GM18520 (cell line): ENCODE data around the gene ANKS1A.

Experiments used
- ATAC-seq: cut with Tn5 transposase; IDR thresholded peaks from one replicate; pipeline ENCODE4 v1.9.1; 2021; ENCODE audit not compliant: unreplicated experiment

Gene ANKS1A

GRCh38 chr6:35036059-35036827, 147.2 kb downstream of the ANKS1A start:
- no peak for ATAC-seq

- ATAC-seq: no peak
Observed at GRCh38 chr6:35036828-35037663, 148.0 kb downstream of the ANKS1A start.

DNA sequence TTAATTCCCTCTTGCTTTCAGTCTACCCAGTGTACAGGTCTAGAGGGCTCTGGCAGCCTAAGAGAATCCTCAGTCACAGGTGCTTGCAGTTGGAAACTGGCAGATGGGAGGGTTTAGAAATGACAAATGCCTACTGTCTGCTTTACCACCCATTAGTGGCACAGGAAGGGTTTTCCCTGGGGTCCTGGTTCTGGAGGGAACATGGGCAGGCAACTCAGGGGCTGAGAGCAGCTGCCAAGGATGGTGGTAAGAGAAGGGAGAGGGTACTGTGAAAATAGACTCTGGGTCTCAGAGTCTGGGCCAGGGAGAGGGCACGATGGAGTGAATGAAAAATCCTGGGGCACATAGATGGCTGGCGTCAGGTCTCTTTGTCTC, 148.6 kb downstream of the ANKS1A start:
- ATAC-seq: no peak

DNA sequence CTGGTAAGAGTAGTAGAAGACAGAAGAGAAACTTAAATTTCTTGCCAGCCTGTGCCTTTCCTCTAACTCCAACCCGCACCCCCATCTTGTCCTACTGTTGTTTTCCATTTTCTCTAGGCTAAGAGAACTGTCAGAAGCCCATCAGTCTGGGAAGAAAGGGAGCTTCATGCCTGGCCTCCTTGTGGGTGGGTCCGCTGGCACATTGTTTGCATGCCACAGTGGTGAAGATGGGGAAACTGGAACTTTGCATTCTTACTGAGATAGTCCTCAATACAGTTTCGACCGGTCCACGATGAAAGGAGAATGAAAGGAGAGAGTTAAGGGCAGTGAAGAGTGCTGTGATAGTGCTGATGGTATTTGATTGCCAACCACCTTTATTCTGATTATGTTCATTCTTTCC, 149.0 kb downstream of the ANKS1A start:
- ATAC-seq: no peak

DNA sequence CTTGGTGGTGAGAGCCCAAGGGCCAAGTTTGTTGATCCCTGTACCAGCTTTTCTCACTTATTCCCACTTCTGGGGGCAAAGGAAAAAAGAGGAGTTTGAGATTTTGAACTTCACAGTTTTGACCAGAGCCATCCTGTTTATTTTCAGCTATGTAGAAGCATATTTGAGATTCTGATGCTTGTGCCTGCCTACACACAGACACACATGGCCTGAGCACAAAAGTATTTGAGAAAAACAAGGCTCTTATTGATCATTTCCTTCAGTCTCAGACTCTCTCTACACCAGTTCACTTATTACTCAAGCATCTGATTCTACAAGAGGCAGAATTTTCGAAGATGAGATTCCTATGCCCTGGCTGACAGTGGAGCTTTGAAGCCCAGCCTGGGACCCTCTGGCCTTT, 151.3 kb downstream of the ANKS1A start:
- no peak for ATAC-seq

- no peak for ATAC-seq
Observed at GRCh38 chr6:35041086-35041861, 152.2 kb downstream of the ANKS1A start.

- ATAC-seq: no peak
Observed at GRCh38 chr6:35042031-35042815, 153.2 kb downstream of the ANKS1A start.

- no peak for ATAC-seq
Observed at GRCh38 chr6:35043381-35044130, 154.5 kb downstream of the ANKS1A start.

- ATAC-seq: no peak
Observed at GRCh38 chr6:35044145-35044745, 155.2 kb downstream of the ANKS1A start.

DNA sequence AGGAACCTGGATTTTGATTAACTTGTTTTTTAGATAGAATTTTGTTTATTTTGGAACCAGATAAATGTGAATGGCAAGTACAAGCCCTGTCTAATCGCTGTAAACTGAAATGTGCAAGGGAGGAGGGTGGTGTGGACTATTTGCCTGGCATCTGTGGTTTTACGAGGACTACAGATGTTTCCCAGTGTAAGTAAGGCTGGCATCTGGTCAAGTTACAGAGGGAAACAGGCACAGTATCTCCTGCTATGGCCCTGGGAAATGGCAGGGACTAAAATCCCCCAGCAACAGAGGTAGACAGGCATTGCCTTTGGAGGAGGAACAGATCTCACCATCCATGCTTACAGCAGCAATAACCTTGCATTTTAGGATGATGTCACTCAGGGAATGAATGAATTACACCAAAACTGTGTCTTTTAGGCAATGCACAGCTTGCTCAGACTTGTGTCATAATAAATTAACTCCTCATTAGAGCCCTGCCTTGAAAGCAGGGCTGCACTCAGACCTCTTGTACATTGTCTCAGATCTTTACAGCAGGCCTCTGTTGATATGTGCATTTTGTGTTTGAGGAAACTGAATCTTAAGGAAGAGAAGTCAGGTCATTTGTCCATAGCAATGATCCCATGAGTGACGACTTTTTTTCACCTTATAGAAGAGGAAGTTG, 155.8 kb downstream of the ANKS1A start:
- ATAC-seq: no peak

- no peak for ATAC-seq
Observed at GRCh38 chr6:35046103-35046502, 157.0 kb downstream of the ANKS1A start.

DNA sequence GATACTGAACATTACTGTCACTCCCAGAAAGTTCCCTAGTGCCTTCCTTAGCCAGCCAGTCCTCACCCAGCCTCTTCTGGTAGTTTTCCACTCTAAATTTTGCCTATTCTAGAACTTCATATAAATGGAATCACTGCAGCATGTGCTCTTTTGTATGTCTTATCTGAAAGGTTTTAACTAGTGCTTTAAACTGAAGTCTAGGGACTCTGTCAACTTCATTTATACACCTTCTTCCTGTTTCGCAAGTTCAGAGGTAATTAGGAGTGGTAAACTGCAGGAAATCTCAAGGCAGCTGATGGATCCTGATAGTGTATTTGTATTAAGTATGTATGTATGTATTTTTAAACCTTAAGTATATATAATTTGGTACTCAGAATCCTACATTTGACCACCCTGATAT, 157.8 kb downstream of the ANKS1A start:
- ATAC-seq: no peak

DNA sequence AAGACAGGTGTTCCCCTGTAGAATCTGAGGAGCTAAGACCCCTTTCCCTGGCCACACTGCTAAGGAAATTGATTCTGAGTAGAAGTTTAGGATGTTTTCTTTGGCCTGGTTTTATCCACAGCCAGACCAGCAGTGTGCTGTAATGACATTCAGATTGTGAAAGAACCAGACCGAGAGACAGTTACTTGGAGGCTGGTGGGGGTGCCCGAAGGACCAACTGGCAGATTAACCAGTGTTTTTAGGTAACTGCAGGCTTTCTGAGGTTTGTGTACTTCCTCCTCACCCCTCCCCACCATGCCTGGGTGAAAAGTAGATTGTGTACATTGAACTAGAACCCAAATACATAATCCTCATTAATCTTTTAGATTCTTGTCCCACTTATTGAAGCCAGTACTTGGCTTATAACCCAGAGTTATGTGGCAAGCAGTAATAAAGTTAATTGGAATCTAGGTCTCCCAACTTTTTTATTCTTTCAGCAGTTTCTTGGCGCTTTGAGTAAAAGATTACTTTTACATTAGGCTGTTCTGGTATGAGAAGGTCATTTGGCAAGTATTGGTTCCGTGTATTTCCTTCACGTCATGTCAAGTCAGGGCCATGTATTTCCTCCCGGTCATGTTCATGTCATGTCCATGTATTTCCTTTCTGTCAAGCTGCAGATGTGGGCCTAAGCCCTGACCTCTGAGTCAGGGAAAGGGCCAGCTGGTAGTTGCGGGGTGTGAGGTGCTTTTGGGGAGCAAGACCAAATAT, 158.4 kb downstream of the ANKS1A start:
- no peak for ATAC-seq

DNA sequence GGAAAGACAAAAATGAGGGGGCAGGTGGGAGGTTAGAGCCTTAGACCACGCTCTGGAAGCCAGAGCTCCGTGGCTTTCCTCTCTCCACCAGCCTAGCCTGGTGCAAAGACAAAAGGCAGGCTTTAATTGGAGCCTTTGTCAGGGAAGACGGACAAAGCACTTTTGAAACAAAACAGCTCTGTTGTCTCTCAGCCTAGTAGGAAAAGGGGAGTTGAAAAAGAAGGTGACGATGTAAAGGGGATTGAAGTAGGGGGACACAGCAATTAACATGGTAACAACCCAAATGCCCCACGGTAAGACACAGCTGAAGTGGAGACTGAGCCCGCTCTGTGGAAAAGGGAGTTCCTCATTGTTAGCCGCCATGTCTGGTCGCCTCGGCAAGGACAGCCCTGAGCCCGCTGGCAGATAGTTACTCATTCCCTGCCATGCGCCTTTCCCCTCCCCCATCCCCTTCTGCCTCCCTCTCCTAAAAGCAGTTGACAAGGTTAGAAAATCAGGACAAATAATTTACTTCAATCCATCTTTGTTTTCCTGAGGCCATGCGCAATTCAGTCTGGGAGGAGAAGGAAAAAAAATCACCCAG, 159.1 kb downstream of the ANKS1A start:
- no peak for ATAC-seq

- ATAC-seq: no peak
Observed at GRCh38 chr6:35048631-35049083, 159.6 kb downstream of the ANKS1A start.

- ATAC-seq: no peak
Observed at GRCh38 chr6:35049156-35049735, 160.2 kb downstream of the ANKS1A start.

GRCh38 chr6:35049900-35050756, 161.1 kb downstream of the ANKS1A start:
- ATAC-seq: no peak
